Fibroblast of lung (primary cell): ENCODE data around the gene TBC1D23.

Experiments used
- CTCF ChIP-seq, 2 donors: IDR thresholded peaks in 1 of 2; conservative IDR thresholded peaks in 1 of 2; 1 replicate in 1 of 2; 2 replicates in 1 of 2; pipeline ENCODE4 v1.5.1; 2011 to 2012; ENCODE audit warnings: low read length in 2 of 2, control low read depth in 1 of 2, inconsistent platforms in 1 of 2, low read depth in 1 of 2, mild to moderate bottlenecking in 1 of 2
- EZH2 ChIP-seq: IDR thresholded peaks from 2 replicates; pipeline ENCODE4 v1.5.1; 2012; ENCODE audit warnings: low read length, control low read depth, mild to moderate bottlenecking; ENCODE audit errors: missing control alignments

- TF ChIP-seq CTCF (conservative IDR thresholded peaks at IDR 0.05 in 1 of 2, IDR thresholded peaks at IDR 0.05 in 1 of 2; ENCODE audit: low read depth in 1 of 2, low read length in 2 of 2) (no peak), EZH2 (no peak)
Observed at GRCh38 chr3:100370756-100371155, 110.0 kb downstream of the TBC1D23 start.
